MM.1S (cell line): ENCODE measurements around the gene EHHADH.

Experiments used
- EZH2 ChIP-seq: fragments of 300-600 bp; sonication (generic); optimal IDR thresholded peaks from 2 replicates; pipeline ENCODE3; 2017; ENCODE audit warnings: low read depth, mild to moderate bottlenecking, antibody characterized with exemption, low read length, mixed read lengths
- TF ChIP-seq, protein P1 (sequence below): fragments of 300-600 bp; sonication (generic); IDR thresholded peaks from 2 replicates; pipeline ENCODE4 v1.5.1; 2016; ENCODE audit warnings: antibody characterized with exemption, low read length, mixed read lengths

DNA sequence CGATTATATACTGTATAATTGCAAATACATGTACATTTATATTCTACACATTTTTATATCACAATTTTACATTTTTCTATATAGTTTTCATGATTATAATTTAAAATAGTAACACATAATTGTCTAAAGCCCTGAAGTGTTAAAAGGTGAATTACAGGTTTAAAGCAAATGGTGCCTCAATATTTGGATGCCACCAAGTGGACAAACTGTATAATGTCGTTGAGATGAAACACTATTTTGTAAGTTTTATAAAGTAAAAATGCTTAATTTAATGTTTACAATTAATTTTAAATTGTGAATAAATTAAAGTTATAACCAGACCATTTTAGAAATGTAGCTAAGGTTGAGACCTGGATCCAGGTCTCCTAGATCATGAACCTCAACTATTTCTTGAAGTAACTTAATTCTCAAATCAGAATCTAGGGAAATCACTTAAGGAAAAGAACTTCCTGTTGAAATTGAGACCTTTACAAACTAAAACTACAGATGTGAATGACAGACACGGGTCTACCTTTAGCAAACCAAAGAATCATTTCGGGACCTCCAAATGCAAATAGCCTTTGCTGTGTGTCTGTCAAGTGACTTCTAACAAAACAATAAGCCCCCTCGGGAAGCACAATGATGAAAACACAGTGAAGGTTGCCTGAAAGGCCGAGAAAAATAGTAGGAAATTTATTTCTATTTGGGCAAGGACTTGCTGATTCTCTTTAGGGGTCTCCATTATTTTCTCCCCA is 37.8 kb downstream of the EHHADH start:
- TF ChIP-seq, protein P1, sequence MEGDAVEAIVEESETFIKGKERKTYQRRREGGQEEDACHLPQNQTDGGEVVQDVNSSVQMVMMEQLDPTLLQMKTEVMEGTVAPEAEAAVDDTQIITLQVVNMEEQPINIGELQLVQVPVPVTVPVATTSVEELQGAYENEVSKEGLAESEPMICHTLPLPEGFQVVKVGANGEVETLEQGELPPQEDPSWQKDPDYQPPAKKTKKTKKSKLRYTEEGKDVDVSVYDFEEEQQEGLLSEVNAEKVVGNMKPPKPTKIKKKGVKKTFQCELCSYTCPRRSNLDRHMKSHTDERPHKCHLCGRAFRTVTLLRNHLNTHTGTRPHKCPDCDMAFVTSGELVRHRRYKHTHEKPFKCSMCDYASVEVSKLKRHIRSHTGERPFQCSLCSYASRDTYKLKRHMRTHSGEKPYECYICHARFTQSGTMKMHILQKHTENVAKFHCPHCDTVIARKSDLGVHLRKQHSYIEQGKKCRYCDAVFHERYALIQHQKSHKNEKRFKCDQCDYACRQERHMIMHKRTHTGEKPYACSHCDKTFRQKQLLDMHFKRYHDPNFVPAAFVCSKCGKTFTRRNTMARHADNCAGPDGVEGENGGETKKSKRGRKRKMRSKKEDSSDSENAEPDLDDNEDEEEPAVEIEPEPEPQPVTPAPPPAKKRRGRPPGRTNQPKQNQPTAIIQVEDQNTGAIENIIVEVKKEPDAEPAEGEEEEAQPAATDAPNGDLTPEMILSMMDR, result peak; percentile 65
- no peak for TF ChIP-seq EZH2
